PC-9 (cell line): ENCODE results near the gene EPHB3. TPM values are rescaled to one million over a fixed set of nuclear protein-coding genes. Genes with fewer than 3 reads are reported as not detected.

Source experiments
- BruUV-seq: library from RNA; stranded (reverse); fragments of 400-500 nt; replicated peaks from 2 replicates; lab custom pipeline; 2021; lab: Mats Ljungman, UMichigan
- CTCF ChIA-PET: fragments of 300-600 bp; sonication (Branson Sonifier 250); formaldehyde crosslinking; loops from one replicate; lab custom pipeline; 2022; ENCODE audit warnings: antibody characterized with exemption; lab: Charles Lee
- POLR2A ChIA-PET: fragments of 300-600 bp; sonication (Branson Sonifier 250); formaldehyde crosslinking; loops from one replicate; lab custom pipeline; 2022; ENCODE audit warnings: antibody characterized with exemption; ENCODE audit not compliant: unreplicated experiment; lab: Charles Lee
- DNase-seq, 2 experiments: peaks; one replicate each; pipeline versions ENCODE4 v3.0.0 to v3.0.0-alpha.2; 2015 to 2022; ENCODE audit warnings: mixed read lengths in 1 of 2
- H2AFZ ChIP-seq: fragments of 200-600 bp; sonication (generic); 2 replicates; pipeline ENCODE4 v1.8.1; 2017; ENCODE audit warnings: antibody characterized with exemption
- H3F3A ChIP-seq: fragments of 200-600 bp; sonication (generic); 2 replicates; pipeline ENCODE4 v1.8.1; 2017; ENCODE audit warnings: antibody characterized with exemption, mild to moderate bottlenecking, low read depth; ENCODE audit not compliant: insufficient read depth
- H3K27ac ChIP-seq: fragments of 200-600 bp; sonication (generic); 2 replicates; pipeline ENCODE4 v1.6.1; 2016; ENCODE audit warnings: mixed run types
- H3K27me3 ChIP-seq: fragments of 200-600 bp; sonication (generic); 2 replicates; pipeline ENCODE4 v1.6.1; 2016; ENCODE audit warnings: low read depth, mixed run types; ENCODE audit not compliant: insufficient read depth
- H3K36me3 ChIP-seq: fragments of 200-600 bp; sonication (generic); 2 replicates; pipeline ENCODE4 v1.6.1; 2016; ENCODE audit warnings: low read depth, mixed run types
- H3K4me1 ChIP-seq: fragments of 200-600 bp; sonication (generic); replicated peaks from 2 replicates; pipeline ENCODE4 v1.6.1; 2016; ENCODE audit warnings: mixed run types; ENCODE audit not compliant: insufficient read depth
- H3K4me2 ChIP-seq: fragments of 200-600 bp; sonication (generic); 2 replicates; pipeline ENCODE4 v1.6.1; 2017; ENCODE audit warnings: mixed run types
- H3K4me3 ChIP-seq: fragments of 200-600 bp; sonication (generic); 2 replicates; pipeline ENCODE4 v1.6.1; 2016; ENCODE audit warnings: mixed run types
- H3K79me2 ChIP-seq: fragments of 200-600 bp; sonication (generic); 2 replicates; pipeline ENCODE4 v1.6.1; 2017; ENCODE audit warnings: low read depth, mixed run types
- H3K9me2 ChIP-seq: fragments of 200-600 bp; sonication (generic); 2 replicates; pipeline ENCODE4 v1.8.1; 2017; ENCODE audit warnings: mild to moderate bottlenecking; ENCODE audit not compliant: insufficient read depth
- H3K9me3 ChIP-seq: fragments of 200-600 bp; sonication (generic); 2 replicates; pipeline ENCODE4 v1.8.1; 2016; ENCODE audit warnings: low read depth; ENCODE audit not compliant: insufficient read depth
- H4K20me1 ChIP-seq: fragments of 200-600 bp; sonication (generic); 2 replicates; pipeline ENCODE4 v1.8.1; 2017; ENCODE audit not compliant: insufficient read depth
- EZH2 ChIP-seq: fragments of 200-600 bp; sonication (generic); IDR thresholded peaks from 2 replicates; pipeline ENCODE4 v1.8.0; 2017; ENCODE audit warnings: antibody characterized with exemption, low read depth
- intact Hi-C: fragments of 100-400 bp; cut with micrococcal nuclease; formaldehyde crosslinking; loops from one replicate; pipeline ENCODE4 v1.10.0; 2022; ENCODE audit not compliant: unreplicated experiment
- total RNA-seq: library from RNA; stranded (reverse); gene quantifications from 2 replicates; pipeline ENCODE4 v1.2.3, GENCODE V29; 2021
- TF ChIP-seq, protein P1 (sequence below): fragments of 200-600 bp; sonication (generic); conservative IDR thresholded peaks from 2 replicates; pipeline ENCODE4 v1.6.1; 2017; ENCODE audit warnings: mixed run types, antibody characterized with exemption, mild to moderate bottlenecking, moderate library complexity

EPHB3 gene
- total RNA-seq, 1 experiment from 2014 or later = 15.7 TPM

DNA sequence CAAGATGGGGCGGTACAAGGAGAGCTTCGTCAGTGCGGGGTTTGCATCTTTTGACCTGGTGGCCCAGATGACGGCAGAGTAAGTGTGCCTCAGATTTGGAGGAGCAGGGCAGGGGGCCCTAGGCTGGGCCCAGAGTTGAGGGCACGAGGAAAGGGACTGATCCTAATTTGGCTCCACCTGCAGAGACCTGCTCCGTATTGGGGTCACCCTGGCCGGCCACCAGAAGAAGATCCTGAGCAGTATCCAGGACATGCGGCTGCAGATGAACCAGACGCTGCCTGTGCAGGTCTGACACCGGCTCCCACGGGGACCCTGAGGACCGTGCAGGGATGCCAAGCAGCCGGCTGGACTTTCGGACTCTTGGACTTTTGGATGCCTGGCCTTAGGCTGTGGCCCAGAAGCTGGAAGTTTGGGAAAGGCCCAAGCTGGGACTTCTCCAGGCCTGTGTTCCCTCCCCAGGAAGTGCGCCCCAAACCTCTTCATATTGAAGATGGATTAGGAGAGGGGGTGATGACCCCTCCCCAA is 19.8 kb downstream of the EPHB3 start:
- no peak overlapping the region for H2AFZ ChIP-seq
- no peaks in the 10 kb centered on the region for H3K36me3 ChIP-seq
- no TSS peak for BruUV-seq
- H4K20me1 ChIP-seq = no peaks in the 10 kb centered on the region
- no peak overlapping the region for H3K4me2 ChIP-seq
- no peak for DNase-seq
- no peaks in the 10 kb centered on the region for H3K27me3 ChIP-seq
- intact Hi-C loops = no loop called here
- no peak overlapping the region for H3K4me3 ChIP-seq
- TF ChIP-seq, protein P1, sequence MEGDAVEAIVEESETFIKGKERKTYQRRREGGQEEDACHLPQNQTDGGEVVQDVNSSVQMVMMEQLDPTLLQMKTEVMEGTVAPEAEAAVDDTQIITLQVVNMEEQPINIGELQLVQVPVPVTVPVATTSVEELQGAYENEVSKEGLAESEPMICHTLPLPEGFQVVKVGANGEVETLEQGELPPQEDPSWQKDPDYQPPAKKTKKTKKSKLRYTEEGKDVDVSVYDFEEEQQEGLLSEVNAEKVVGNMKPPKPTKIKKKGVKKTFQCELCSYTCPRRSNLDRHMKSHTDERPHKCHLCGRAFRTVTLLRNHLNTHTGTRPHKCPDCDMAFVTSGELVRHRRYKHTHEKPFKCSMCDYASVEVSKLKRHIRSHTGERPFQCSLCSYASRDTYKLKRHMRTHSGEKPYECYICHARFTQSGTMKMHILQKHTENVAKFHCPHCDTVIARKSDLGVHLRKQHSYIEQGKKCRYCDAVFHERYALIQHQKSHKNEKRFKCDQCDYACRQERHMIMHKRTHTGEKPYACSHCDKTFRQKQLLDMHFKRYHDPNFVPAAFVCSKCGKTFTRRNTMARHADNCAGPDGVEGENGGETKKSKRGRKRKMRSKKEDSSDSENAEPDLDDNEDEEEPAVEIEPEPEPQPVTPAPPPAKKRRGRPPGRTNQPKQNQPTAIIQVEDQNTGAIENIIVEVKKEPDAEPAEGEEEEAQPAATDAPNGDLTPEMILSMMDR = no peak
- no peak for TF ChIP-seq EZH2
- ChIA-PET POLR2A (no interaction called here), CTCF (no interaction called here)
- no peaks in the 10 kb centered on the region for H3F3A ChIP-seq
- no peaks in the 10 kb centered on the region for H3K9me2 ChIP-seq
- no peak overlapping the region for H3K27ac ChIP-seq
- no peaks in the 10 kb centered on the region for H3K79me2 ChIP-seq
- no peaks in the 10 kb centered on the region for H3K9me3 ChIP-seq
- no peaks in the 10 kb centered on the region for H3K4me1 ChIP-seq

- TF ChIP-seq EZH2 = no peak
- TF ChIP-seq, protein P1 = no peak
- Histone ChIP-seq H3K9me2 (no peaks in the 10 kb centered on the region), H3K4me2 (no peak overlapping the region), H3K27me3 (no peaks in the 10 kb centered on the region), H3K4me1 (no peaks in the 10 kb centered on the region), H3K79me2 (no peaks in the 10 kb centered on the region), H3K36me3 (no peaks in the 10 kb centered on the region), H3F3A (no peaks in the 10 kb centered on the region), H4K20me1 (no peaks in the 10 kb centered on the region), H3K9me3 (no peaks in the 10 kb centered on the region), H2AFZ (no peak overlapping the region), H3K27ac (no peak overlapping the region), H3K4me3 (no peak overlapping the region)
- CTCF ChIA-PET = interaction anchor here (0.6 kb wide), 1 partner anchor 10 kb away, joined by 3 read pairs; no protein-coding TSS in a partner anchor
- no peak for DNase-seq
- POLR2A ChIA-PET = interaction anchor here (0.6 kb wide), 1 partner anchor 10 kb away, joined by 4 read pairs; no protein-coding TSS in a partner anchor
- BruUV-seq = no TSS peak
- intact Hi-C loops = no loop called here
These were observed 21.3 kb downstream of the EPHB3 start for GRCh38 chr3:184582646-184583577.

- Histone ChIP-seq H3F3A (no peaks in the 10 kb centered on the region), H3K4me3 (no peak overlapping the region), H3K79me2 (no peaks in the 10 kb centered on the region), H3K4me2 (no peak overlapping the region), H4K20me1 (no peaks in the 10 kb centered on the region), H3K4me1 (no peaks in the 10 kb centered on the region), H2AFZ (no peak overlapping the region), H3K9me3 (no peaks in the 10 kb centered on the region), H3K36me3 (no peaks in the 10 kb centered on the region), H3K27me3 (no peaks in the 10 kb centered on the region; the same call in 1 of the 2 replicates), H3K27ac (no peak overlapping the region), H3K9me2 (no peaks in the 10 kb centered on the region)
- intact Hi-C loops = no loop called here
- no TSS peak for BruUV-seq
- DNase-seq = no peak
- POLR2A ChIA-PET = no interaction called here
- CTCF ChIA-PET = interaction anchor here (0.6 kb wide), 1 partner anchor 9 kb away, joined by 3 read pairs; no protein-coding TSS in a partner anchor
- TF ChIP-seq, protein P1 = no peak
- TF ChIP-seq EZH2 = no peak
These were observed 22.2 kb downstream of the EPHB3 start for GRCh38 chr3:184583578-184584451.
